Body of pancreas (tissue), 4 donors: ENCODE results near the gene OR2T10. TPM values are rescaled to one million over a fixed set of nuclear protein-coding genes. Genes with fewer than 3 reads are reported as not detected.

Source experiments
- ATAC-seq: fragments of 150-250 bp; one replicate; pipeline ENCODE4 v1.9.1; 2016
- DNase-seq, 4 donors: peaks; one replicate each; pipeline ENCODE4 v3.0.0-alpha.2; 2019
- H3K27ac ChIP-seq, 4 donors: fragments of 200-600 bp; sonication (generic); 1 replicate in 3 of 4; 2 replicates in 1 of 4; pipeline versions ENCODE4 v1.5.1 to v1.6.1; 2016 to 2019; ENCODE audit warnings: mild to moderate bottlenecking in 1 of 4, mixed read lengths in 1 of 4, moderate library complexity in 1 of 4
- H3K27me3 ChIP-seq, 2 donors: fragments of 200-600 bp; sonication (generic); one replicate each; pipeline ENCODE4 v1.6.0; 2016; ENCODE audit warnings: mild to moderate bottlenecking in 1 of 2
- H3K36me3 ChIP-seq, 2 donors: fragments of 200-600 bp; sonication (generic); replicated peaks in 1 of 2; 2 replicates each; pipeline ENCODE4 v1.5.1; 2016; ENCODE audit warnings: low read depth in 2 of 2; ENCODE audit not compliant: insufficient read depth in 1 of 2
- H3K4me1 ChIP-seq: fragments of 200-600 bp; sonication (generic); one replicate; pipeline ENCODE4 v1.6.0; 2016
- H3K4me3 ChIP-seq, 2 donors: fragments of 200-600 bp; sonication (generic); 1 replicate in 1 of 2; 2 replicates in 1 of 2; pipeline ENCODE4 v1.5.1; 2016 to 2019
- H3K9me3 ChIP-seq, 3 donors: fragments of 200-600 bp; sonication (generic); 1 replicate in 2 of 3; 2 replicates in 1 of 3; pipeline ENCODE4 v1.5.1; 2016
- POLR2A ChIP-seq, 3 donors: fragments of 450-650 bp; IDR thresholded peaks; one replicate each; pipeline ENCODE4 v1.6.1; 2016; ENCODE audit warnings: antibody characterized with exemption in 3 of 3, mild to moderate bottlenecking in 2 of 3
- WGBS, 2 donors: methylation state at CpG; one replicate each; pipeline ENCODE4 v1.1.5; 2017; 5-methylcytosine and 5-hydroxymethylcytosine counted together
- intact Hi-C: fragments of 100-400 bp; cut with DNase I; formaldehyde crosslinking; loops from one replicate; pipeline ENCODE4 v1.15.1; 2023
- total RNA-seq, 2 donors: library from RNA; depleted of rRNA; stranded (reverse); fragments of >200 nt; gene quantifications; one replicate each; pipeline ENCODE4 v1.1.0, GENCODE V29; 2016
- TF ChIP-seq, protein P1 (sequence below), 7 experiments: fragments of 450-650 bp in 4 of 7; fragments of 200-600 bp in 3 of 7; sonication (generic) in 3 of 7; IDR thresholded peaks; one replicate each; pipeline ENCODE4 v1.5.1; 2016 to 2019; ENCODE audit warnings: antibody characterized with exemption in 7 of 7

Gene OR2T10
- total RNA-seq, 2 donors from 2014 or later: not detected

DNA sequence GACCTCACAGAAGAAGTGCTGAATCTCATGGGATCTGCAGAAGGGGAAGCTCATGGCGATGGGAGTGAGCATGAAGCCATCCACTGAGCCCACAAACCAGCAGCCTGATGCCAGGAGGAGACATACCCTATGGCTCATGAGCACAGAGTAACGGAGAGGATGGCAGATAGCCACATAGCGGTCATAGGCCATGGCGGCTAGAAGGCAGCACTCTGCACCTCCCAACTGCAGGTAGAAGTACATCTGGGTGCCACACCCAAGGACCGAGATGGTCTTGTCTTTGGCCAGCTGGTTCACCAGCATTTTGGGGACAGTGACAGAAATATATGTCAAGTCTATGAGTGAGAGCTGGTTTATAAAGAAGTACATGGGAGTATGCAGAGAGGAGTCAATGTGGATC is 4.3 kb downstream of the OR2T10 start:
- ATAC-seq: no peak
- TF ChIP-seq POLR2A (IDR thresholded peaks at IDR 0.05): no peak
- TF ChIP-seq, protein P1, sequence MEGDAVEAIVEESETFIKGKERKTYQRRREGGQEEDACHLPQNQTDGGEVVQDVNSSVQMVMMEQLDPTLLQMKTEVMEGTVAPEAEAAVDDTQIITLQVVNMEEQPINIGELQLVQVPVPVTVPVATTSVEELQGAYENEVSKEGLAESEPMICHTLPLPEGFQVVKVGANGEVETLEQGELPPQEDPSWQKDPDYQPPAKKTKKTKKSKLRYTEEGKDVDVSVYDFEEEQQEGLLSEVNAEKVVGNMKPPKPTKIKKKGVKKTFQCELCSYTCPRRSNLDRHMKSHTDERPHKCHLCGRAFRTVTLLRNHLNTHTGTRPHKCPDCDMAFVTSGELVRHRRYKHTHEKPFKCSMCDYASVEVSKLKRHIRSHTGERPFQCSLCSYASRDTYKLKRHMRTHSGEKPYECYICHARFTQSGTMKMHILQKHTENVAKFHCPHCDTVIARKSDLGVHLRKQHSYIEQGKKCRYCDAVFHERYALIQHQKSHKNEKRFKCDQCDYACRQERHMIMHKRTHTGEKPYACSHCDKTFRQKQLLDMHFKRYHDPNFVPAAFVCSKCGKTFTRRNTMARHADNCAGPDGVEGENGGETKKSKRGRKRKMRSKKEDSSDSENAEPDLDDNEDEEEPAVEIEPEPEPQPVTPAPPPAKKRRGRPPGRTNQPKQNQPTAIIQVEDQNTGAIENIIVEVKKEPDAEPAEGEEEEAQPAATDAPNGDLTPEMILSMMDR (IDR thresholded peaks at IDR 0.05): no peak
- Histone ChIP-seq H3K9me3 (no peaks in the 10 kb centered on the region), H3K4me1 (no peaks in the 10 kb centered on the region), H3K4me3 (no peak overlapping the region), H3K27ac (no peak overlapping the region), H3K36me3 (no peaks in the 10 kb centered on the region), H3K27me3 (no peaks in the 10 kb centered on the region)
- intact Hi-C loops: no loop called here
- DNase-seq: no peak
- 58 to 83% methylated on average over 2 to 5 of the region's 5 CpGs for WGBS, 2 donors

- H3K27me3 ChIP-seq: no peaks in the 10 kb centered on the region
- H3K36me3 ChIP-seq: no peaks in the 10 kb centered on the region
- H3K27ac ChIP-seq: no peak overlapping the region
- no peak overlapping the region for H3K4me3 ChIP-seq
- no peaks in the 10 kb centered on the region for H3K9me3 ChIP-seq
- no peak for TF ChIP-seq POLR2A (IDR thresholded peaks at IDR 0.05)
- TF ChIP-seq, protein P1 (IDR thresholded peaks at IDR 0.05): no peak
- no peaks in the 10 kb centered on the region for H3K4me1 ChIP-seq
- intact Hi-C loops: no loop called here
- no peak for DNase-seq
- WGBS, 2 donors: 44 to 54% methylated on average over 1 of the region's 1 CpG
- no peak for ATAC-seq
These were observed 4.8 kb downstream of the OR2T10 start for GRCh38 chr1:248592655-248593054.

DNA sequence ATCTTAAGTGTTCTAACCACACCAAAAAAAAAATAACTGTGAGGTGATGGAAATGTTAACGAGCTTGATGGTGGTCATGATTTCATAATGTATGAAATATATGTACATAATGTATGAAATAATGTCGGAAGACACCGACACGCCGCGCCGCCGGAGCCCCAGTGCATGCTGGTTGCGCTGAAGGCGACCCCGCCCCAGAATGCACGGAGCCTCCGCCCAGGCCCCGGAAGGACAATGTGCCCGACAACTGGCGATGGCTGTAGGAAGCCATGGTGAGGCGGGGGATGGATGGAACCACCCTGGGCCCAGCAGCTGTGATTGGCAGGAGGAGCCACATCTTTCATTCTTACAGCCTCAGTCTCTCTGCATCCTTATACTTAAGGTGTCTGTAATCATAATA is 7.4 kb downstream of the OR2T10 start:
- TF ChIP-seq, protein P1 (IDR thresholded peaks at IDR 0.05): no peak
- no peaks in the 10 kb centered on the region for H3K9me3 ChIP-seq
- H3K4me3 ChIP-seq: no peak overlapping the region
- no peaks in the 10 kb centered on the region for H3K27me3 ChIP-seq
- intact Hi-C loops: no loop called here
- 87 to 92% methylated on average over 17 of the region's 17 CpGs for WGBS, 2 donors
- no peaks in the 10 kb centered on the region for H3K36me3 ChIP-seq
- DNase-seq (no peak), ATAC-seq (no peak)
- no peak overlapping the region for H3K27ac ChIP-seq
- no peaks in the 10 kb centered on the region for H3K4me1 ChIP-seq

DNA sequence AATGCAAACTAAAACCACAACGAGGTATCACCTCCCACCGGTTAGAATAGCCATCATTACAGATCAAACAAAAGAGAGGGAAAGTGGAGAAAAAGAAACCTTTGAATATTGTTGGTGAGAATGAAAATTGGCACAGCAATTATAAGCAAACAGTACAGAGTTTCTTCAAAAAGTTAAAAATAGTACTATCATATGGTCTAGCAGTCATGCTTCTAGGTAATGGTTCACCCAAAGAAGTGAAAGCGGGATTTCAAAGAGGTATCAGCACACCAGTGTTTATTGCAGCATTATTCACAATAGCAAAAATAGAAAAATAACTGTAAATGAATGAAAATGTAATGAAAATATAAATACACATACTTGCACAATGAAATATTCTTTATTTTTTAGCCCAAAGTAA is 8.2 kb downstream of the OR2T10 start:
- 63 to 75% methylated on average over 3 of the region's 3 CpGs for WGBS, 2 donors
- H3K4me1 ChIP-seq: no peaks in the 10 kb centered on the region
- no peaks in the 10 kb centered on the region for H3K27me3 ChIP-seq
- no peak for TF ChIP-seq POLR2A (IDR thresholded peaks at IDR 0.05)
- TF ChIP-seq, protein P1 (IDR thresholded peaks at IDR 0.05): no peak
- ATAC-seq (no peak), DNase-seq (no peak)
- no peak overlapping the region for H3K4me3 ChIP-seq
- no peak overlapping the region for H3K27ac ChIP-seq
- intact Hi-C loops: no loop called here
- no peaks in the 10 kb centered on the region for H3K9me3 ChIP-seq
- no peaks in the 10 kb centered on the region for H3K36me3 ChIP-seq

GRCh38 chr1:248585266-248585665 is 12.2 kb downstream of the OR2T10 start:
- Histone ChIP-seq H3K36me3 (no peaks in the 10 kb centered on the region), H3K4me1 (no peaks in the 10 kb centered on the region), H3K27ac (no peak overlapping the region), H3K27me3 (no peaks in the 10 kb centered on the region), H3K9me3 (no peaks in the 10 kb centered on the region), H3K4me3 (no peak overlapping the region)
- TF ChIP-seq, protein P1 (IDR thresholded peaks at IDR 0.05): no peak
- no peak for TF ChIP-seq POLR2A (IDR thresholded peaks at IDR 0.05)
- intact Hi-C loops: no loop called here
- 53 to 59% methylated on average over 3 of the region's 3 CpGs for WGBS, 2 donors
- DNase-seq: no peak
- ATAC-seq: no peak
